NCI-H1436 (cell line): ENCODE results near the gene LRRC3B.

Experiments
- DNase-seq: peaks from one replicate; lab custom pipeline; 2025; lab: John Stamatoyannopoulos, UW

The LRRC3B gene

DNA sequence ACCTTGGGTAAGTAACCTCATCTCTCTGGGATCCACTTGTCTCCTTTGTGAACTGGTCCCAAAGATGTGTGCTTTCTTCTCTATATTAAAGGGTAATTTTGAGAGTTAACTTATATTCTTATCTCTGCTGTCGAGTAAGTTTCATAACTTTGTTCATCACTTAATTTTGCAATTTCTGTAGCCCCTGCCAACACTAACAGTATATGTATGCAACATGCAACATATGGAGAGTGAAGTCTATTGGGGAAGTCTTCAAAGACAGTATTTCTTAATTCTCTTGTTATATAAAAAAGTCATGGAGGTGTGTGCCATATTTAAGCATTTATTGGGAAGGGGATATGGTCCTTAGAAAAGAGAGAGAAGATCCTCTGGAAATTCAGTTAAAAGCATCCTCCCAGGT is 85.9 kb downstream of the LRRC3B start:
- no peak for DNase-seq

DNA sequence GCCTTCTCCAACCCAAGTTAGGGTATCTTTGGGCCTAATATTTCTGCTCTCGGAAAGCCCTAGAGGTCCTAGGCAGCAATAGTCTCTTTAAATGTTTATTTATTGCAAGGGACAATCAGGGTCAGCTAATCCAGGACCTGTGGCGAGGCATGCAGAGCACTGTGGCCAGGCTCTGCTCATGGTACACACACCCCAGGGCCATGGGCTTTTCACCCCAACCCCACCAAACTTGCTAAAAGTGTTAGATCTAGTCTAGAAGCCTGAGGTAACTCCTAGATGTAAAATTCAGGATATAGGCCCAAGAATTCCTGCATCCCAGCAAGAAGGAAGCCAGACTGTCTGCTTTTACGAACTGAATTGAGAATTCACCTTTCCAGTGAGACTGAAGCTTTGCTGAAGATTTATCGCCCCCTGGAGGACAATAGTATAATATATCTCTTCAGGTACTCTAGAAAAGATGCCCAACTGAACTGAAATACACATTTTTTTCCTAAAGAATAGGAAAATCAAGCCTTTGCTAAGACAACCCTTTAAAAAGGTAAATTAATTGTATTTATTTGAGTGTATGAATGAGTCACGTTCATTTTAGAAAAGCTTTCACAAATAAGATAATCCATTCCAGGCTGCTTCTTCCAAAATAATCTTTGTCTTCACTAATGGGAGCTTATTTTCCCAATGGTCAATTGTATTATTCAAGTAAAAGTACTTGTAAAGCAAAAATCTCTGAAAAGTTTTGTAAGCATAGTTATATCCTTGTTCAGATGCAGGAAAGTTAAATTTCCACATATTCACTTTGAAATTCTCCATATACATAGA is 89.8 kb downstream of the LRRC3B start:
- peak; percentile 3 for DNase-seq

DNA sequence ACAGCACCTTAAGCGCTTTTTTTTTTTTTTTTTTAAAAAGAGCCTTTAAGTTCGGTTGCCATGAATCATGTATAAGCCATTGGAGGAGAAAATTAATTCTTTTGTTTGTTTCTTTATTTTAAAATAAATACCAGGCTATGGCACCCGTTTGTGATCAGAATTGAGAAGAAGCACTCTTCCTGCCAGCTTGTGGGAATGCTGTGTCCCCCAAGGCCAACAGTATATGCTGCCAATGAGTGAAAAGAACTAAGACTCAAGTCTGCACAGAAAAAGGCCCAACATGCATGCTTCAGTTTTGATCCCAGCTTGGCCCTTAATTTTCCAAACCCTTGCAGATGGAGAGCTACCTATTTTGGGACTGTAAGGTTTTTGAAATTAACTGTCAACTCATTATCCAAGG is 90.5 kb downstream of the LRRC3B start:
- no peak for DNase-seq

DNA sequence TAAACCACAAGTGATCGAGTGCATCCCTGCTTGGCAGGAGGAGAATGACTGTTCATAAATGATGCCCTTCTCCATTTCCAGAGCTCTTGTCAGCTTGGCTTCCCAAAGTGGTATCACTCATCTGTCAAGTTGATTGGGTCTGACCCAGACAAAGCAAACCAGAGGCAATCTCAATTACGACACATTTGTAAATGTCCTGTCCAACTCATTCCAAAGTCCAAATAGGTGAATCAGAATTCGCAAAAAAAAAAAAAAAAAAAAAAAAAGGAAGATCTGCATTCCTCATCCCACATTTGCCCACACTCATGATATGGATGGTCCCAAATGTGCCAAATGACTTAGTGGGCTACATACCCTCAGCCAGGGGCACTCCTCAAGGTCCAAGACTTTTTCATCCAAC is 91.9 kb downstream of the LRRC3B start:
- DNase-seq, result no peak

DNA sequence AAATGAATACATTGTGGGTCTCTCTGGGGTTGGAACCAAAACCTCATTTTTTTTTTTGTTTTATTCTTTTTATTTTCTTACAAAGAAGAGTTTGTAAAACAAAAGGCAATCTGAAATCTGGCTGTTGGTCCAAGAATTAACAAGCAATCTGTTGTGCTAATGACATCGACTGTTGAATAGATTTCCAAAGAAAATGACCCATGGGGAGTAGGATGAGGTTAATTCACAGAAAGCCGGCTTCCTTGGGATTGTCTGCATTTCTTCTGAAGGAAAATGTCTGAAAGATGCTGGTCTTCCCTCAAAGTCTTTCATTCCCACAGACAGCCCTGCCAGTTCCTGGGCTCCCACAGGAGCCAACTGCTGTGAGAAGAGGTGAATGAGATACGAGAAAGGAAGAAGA is 92.9 kb downstream of the LRRC3B start:
- no peak for DNase-seq

DNA sequence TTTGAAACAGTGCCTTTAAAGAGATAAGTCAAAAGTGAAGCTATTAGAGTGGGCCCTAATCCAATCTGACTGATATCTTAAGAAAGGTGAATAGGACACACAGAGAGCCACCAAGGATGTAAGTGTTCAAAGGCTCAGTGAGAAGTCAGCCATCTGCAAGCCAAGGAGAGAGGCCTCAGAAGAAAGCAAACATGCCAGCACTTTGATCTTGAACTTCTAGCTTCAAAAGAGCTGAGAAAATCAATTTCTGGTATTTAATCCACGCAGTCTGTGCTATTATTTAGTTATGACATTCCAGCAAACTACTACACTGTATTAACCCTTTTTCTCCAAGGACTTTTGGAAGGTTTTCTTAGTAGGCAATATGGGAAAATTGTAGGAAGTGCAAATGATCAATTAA is 95.7 kb downstream of the LRRC3B start:
- no peak for DNase-seq

DNA sequence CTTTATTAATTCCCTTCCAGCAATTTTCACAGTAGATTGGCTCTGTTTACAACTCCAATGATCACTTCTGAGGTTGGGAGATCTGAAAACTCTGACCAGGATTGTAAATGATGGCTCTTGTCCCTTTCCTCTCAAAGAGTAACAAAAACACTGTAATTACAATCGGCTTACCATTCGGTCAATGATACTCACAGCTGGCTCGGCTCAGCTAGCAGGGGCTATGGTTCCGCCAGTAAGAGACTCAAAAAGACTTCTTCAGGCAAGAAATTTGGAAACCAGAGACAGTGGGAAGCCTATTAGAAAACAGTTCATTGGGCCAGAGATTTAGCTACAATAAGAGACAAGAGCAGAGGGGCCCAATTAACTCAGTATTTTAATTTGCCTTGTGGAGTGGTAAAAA is 96.6 kb downstream of the LRRC3B start:
- DNase-seq, result no peak

DNA sequence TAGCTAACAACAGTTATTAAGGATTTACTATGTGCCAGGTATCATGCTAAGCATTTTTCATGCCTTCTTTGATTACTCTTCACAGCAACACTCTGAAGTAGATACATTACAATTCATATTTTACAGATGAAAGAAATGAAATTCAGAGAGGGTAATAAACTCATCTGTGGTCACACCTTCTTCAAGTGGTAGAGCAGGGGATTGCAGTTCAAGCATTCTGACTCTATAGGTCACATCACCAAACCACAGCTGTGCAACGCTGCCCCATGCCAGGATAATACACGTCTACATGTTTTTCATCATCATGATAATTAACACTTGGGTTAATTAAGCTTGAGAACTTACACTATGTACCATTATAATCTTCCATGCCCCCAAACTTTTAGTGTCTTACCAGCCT is 98.5 kb downstream of the LRRC3B start:
- no peak for DNase-seq

DNA sequence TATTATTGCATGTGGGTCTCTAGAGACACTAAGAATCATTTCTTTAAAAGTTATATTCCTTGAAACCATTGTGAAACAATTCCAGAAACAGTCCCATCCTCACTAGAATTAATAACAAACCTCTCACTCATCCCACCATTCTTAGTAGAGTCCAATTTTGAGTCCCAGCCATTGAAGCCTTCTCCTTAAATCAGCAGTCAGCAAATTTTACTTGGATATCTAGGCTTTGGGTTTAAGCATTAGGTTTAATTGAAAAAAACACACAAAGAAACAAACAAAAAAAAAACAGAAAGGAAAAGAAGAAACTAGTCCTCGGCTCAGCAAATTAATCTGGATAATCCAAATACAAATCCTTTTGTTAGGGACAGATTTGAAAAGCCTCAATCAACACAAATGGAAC is 109.3 kb downstream of the LRRC3B start:
- DNase-seq, result no peak

DNA sequence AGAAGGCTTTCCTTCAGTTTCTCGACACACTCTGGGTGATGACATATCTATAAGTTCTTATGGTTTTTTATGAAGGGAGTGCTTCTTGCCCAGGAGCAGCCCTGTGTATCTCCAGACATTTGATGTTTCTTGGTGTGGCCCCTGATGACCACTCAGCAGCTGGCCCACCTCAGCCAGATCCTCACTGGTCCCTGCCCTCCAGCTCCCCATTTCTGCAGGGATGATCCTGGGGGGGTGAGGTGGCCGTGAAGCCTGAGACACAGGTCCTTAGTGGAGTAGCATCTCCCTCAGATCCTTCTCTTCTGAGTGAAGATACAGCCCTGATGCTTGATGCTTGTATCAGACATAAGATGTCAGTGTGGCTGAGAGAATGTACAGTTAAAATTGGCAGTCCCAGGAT is 127.7 kb downstream of the LRRC3B start:
- DNase-seq, result no peak

DNA sequence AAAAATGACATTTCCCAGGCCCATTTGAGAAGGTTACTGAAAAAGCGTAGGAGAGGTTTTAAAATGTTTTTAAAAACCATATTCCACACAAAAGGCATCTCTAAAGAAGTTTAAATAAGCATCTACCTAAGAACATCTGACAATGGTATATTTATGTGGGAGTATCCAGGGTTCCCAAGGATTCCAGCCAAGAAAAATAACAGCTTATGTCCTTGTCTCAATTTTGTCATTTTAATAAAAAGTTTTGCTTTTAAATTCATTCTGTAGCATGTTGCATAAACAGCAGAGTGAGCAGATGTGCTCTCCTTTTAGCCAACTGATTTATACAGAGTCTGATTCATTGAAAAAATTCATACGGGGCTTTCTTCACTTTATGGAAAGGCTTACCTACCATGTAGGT is 129.9 kb downstream of the LRRC3B start:
- DNase-seq, result no peak

DNA sequence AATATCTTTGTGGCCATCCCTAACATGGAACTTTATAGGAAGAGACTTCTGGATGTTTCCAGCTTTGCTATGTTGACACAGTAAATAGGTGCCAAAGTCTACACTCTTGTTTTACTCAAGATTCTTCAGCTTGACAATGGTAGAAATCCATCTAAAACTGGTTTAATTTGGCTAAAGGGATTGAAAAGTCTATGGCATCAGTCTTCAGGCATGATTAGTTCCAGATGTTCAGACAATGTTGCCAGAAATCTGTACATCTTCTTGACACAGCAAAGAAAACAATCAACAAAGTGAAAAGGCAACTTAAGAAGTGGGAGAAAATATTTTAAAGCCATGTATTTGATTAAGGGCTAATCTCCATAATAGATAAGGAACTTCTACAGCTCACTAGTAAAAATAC is 130.5 kb downstream of the LRRC3B start:
- no peak for DNase-seq

DNA sequence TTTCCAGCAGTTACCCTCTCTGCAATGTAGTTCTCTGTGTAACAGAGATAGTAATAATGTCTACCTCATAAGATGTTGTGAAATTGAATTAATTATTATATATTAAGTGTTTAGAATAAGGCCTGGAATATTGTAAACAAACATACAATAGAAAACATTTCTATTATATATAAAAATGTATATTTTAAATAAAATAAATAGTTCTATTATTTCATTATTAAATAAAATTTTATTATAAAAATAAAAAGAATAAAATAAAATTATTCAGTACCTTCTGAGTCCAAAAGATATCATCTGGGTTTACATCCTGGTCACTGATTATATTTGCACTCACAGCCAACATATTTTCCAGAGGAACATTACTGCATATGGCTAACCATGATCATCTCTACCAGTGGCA is 135.4 kb downstream of the LRRC3B start:
- no peak for DNase-seq
